ENCODE measurements around the gene TXK. TPM values are rescaled to one million over a fixed set of nuclear protein-coding genes. Genes with fewer than 3 reads are reported as not detected.

TXK gene
- total and polyA plus RNA-seq, 10 of the 15 experiments (the other 5 are each of a cell fraction or from before 2014, with no cell fraction given) = 0.44 to 2.9 (median 1.4) TPM

DNA sequence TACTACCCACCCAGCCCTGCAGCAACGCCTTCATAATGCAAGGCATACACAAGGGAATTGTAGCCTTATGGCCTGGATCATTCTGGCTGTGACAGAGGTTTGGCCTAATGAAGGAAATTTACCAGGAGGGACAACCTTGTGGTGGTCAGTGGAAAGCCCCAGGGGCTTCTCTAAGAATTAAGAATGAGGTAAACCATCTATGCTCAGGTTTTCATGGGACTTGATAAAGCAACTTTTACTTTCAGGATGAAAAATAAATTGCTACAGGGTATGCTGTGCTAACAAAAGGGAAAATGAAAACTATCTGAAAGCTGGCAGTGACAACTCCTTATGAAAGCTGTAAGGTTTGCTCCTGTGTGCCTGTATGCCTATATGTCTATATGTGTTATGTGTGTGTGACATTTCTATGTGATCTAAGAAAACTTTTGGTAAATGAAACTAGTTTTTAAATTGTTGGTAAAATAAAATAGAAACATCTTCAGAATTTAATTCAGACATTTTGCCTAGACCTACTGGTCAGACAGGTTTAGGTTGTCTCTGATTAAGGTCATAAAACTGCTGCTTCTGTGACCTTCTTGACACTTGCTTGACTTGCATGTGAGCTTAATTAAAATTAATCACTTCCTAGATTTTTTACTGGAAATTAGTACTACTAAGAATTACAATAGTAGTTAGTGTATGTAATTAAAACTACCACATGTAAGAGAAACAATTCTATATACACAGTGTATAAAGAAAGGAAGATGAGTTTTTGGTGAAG, 19.9 kb upstream of the TXK start (continued):
- TF ChIP-seq, protein P1, sequence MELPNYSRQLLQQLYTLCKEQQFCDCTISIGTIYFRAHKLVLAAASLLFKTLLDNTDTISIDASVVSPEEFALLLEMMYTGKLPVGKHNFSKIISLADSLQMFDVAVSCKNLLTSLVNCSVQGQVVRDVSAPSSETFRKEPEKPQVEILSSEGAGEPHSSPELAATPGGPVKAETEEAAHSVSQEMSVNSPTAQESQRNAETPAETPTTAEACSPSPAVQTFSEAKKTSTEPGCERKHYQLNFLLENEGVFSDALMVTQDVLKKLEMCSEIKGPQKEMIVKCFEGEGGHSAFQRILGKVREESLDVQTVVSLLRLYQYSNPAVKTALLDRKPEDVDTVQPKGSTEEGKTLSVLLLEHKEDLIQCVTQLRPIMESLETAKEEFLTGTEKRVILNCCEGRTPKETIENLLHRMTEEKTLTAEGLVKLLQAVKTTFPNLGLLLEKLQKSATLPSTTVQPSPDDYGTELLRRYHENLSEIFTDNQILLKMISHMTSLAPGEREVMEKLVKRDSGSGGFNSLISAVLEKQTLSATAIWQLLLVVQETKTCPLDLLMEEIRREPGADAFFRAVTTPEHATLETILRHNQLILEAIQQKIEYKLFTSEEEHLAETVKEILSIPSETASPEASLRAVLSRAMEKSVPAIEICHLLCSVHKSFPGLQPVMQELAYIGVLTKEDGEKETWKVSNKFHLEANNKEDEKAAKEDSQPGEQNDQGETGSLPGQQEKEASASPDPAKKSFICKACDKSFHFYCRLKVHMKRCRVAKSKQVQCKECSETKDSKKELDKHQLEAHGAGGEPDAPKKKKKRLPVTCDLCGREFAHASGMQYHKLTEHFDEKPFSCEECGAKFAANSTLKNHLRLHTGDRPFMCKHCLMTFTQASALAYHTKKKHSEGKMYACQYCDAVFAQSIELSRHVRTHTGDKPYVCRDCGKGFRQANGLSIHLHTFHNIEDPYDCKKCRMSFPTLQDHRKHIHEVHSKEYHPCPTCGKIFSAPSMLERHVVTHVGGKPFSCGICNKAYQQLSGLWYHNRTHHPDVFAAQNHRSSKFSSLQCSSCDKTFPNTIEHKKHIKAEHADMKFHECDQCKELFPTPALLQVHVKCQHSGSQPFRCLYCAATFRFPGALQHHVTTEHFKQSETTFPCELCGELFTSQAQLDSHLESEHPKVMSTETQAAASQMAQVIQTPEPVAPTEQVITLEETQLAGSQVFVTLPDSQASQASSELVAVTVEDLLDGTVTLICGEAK (IDR thresholded peaks at IDR 0.05; ENCODE audit: borderline replicate concordance) = no peak
- TF ChIP-seq, protein P2, sequence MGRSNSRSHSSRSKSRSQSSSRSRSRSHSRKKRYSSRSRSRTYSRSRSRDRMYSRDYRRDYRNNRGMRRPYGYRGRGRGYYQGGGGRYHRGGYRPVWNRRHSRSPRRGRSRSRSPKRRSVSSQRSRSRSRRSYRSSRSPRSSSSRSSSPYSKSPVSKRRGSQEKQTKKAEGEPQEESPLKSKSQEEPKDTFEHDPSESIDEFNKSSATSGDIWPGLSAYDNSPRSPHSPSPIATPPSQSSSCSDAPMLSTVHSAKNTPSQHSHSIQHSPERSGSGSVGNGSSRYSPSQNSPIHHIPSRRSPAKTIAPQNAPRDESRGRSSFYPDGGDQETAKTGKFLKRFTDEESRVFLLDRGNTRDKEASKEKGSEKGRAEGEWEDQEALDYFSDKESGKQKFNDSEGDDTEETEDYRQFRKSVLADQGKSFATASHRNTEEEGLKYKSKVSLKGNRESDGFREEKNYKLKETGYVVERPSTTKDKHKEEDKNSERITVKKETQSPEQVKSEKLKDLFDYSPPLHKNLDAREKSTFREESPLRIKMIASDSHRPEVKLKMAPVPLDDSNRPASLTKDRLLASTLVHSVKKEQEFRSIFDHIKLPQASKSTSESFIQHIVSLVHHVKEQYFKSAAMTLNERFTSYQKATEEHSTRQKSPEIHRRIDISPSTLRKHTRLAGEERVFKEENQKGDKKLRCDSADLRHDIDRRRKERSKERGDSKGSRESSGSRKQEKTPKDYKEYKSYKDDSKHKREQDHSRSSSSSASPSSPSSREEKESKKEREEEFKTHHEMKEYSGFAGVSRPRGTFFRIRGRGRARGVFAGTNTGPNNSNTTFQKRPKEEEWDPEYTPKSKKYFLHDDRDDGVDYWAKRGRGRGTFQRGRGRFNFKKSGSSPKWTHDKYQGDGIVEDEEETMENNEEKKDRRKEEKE (IDR thresholded peaks at IDR 0.05) = no peak
- TF ChIP-seq, protein P3, sequence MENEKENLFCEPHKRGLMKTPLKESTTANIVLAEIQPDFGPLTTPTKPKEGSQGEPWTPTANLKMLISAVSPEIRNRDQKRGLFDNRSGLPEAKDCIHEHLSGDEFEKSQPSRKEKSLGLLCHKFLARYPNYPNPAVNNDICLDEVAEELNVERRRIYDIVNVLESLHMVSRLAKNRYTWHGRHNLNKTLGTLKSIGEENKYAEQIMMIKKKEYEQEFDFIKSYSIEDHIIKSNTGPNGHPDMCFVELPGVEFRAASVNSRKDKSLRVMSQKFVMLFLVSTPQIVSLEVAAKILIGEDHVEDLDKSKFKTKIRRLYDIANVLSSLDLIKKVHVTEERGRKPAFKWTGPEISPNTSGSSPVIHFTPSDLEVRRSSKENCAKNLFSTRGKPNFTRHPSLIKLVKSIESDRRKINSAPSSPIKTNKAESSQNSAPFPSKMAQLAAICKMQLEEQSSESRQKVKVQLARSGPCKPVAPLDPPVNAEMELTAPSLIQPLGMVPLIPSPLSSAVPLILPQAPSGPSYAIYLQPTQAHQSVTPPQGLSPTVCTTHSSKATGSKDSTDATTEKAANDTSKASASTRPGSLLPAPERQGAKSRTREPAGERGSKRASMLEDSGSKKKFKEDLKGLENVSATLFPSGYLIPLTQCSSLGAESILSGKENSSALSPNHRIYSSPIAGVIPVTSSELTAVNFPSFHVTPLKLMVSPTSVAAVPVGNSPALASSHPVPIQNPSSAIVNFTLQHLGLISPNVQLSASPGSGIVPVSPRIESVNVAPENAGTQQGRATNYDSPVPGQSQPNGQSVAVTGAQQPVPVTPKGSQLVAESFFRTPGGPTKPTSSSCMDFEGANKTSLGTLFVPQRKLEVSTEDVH (IDR thresholded peaks at IDR 0.05; ENCODE audit: low read depth, partially characterized antibody) = no peak
- peak; percentile 49; the same call in 1 of the 2 replicates for TF ChIP-seq FOXM1 (IDR thresholded peaks at IDR 0.05; ENCODE audit: low read depth, low read length)
- TF ChIP-seq CEBPB (IDR thresholded peaks at IDR 0.05; ENCODE audit: borderline replicate concordance in 1 of 2, low read depth in 2 of 2, low read length in 2 of 2) = no peak
- TF ChIP-seq, protein P4, sequence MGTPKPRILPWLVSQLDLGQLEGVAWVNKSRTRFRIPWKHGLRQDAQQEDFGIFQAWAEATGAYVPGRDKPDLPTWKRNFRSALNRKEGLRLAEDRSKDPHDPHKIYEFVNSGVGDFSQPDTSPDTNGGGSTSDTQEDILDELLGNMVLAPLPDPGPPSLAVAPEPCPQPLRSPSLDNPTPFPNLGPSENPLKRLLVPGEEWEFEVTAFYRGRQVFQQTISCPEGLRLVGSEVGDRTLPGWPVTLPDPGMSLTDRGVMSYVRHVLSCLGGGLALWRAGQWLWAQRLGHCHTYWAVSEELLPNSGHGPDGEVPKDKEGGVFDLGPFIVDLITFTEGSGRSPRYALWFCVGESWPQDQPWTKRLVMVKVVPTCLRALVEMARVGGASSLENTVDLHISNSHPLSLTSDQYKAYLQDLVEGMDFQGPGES (IDR thresholded peaks at IDR 0.05) = no peak
- TF ChIP-seq, protein P5, sequence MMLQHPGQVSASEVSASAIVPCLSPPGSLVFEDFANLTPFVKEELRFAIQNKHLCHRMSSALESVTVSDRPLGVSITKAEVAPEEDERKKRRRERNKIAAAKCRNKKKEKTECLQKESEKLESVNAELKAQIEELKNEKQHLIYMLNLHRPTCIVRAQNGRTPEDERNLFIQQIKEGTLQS (IDR thresholded peaks at IDR 0.05; ENCODE audit: borderline replicate concordance, extremely low read depth, low read depth, low read length) = no peak
- TF ChIP-seq, protein P6, sequence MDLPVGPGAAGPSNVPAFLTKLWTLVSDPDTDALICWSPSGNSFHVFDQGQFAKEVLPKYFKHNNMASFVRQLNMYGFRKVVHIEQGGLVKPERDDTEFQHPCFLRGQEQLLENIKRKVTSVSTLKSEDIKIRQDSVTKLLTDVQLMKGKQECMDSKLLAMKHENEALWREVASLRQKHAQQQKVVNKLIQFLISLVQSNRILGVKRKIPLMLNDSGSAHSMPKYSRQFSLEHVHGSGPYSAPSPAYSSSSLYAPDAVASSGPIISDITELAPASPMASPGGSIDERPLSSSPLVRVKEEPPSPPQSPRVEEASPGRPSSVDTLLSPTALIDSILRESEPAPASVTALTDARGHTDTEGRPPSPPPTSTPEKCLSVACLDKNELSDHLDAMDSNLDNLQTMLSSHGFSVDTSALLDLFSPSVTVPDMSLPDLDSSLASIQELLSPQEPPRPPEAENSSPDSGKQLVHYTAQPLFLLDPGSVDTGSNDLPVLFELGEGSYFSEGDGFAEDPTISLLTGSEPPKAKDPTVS (IDR thresholded peaks at IDR 0.05; ENCODE audit: low read depth, low read length) = no peak
- no peak for TF ChIP-seq MYB (IDR thresholded peaks at IDR 0.05; ENCODE audit: borderline replicate concordance, low read depth, low read length)
- 0 out of 4 replicates have a peak, but pooled peaks of 1 of the 2 experiments have one; percentile 16 for TF ChIP-seq IKZF2 (IDR thresholded peaks at IDR 0.05)
- TF ChIP-seq NR2F1 (conservative IDR thresholded peaks at IDR 0.05) = peak; percentile 66
- TF ChIP-seq ESRRA (IDR thresholded peaks at IDR 0.05; ENCODE audit: low read length) = no peak
- TF ChIP-seq SREBF1 (IDR thresholded peaks at IDR 0.05; ENCODE audit: low read length) = no peak

All from GM12878 (cell line).